HG02678 (cell line): ENCODE measurements around the gene CDK17.
A peak's percentile ranks its signal among the peaks of the same experiment; 100 is the strongest.
"Not testable (repeated sequence)": the region's sequence is repeated elsewhere in the genome, so short reads cannot be mapped to it uniquely, and the experiment has no call there.

Source experiments
- ATAC-seq: cut with Tn5 transposase; IDR thresholded peaks from one replicate; pipeline ENCODE4 v1.9.1; 2021; ENCODE audit warnings: mild to moderate bottlenecking, moderate library complexity; ENCODE audit not compliant: unreplicated experiment

Gene CDK17

GRCh38 chr12:96399919-96400630 is at the start of gene CDK17:
Gene CDK17, minus strand, starts transcription at chr12:96400439. Its CDS starts 65,603 bp downstream, at chr12:96334836.
- ATAC-seq: peak; percentile 47

- ATAC-seq: no peak
Measured at GRCh38 chr12:96448300-96448699, 48.1 kb upstream of the CDK17 start.

GRCh38 chr12:96447256-96447655 is 47.0 kb upstream of the CDK17 start:
- no peak for ATAC-seq

GRCh38 chr12:96445691-96446583 is 45.7 kb upstream of the CDK17 start:
- peak; percentile 87 for ATAC-seq

GRCh38 chr12:96444399-96444798 is 44.2 kb upstream of the CDK17 start:
- no peak for ATAC-seq

- no peak for ATAC-seq
Measured at GRCh38 chr12:96442906-96443305, 42.7 kb upstream of the CDK17 start.

- no peak for ATAC-seq
Measured at GRCh38 chr12:96441816-96442215, 41.6 kb upstream of the CDK17 start.

GRCh38 chr12:96438330-96438729 is 38.1 kb upstream of the CDK17 start:
- no peak for ATAC-seq

- no peak for ATAC-seq
Measured at GRCh38 chr12:96437171-96437445, 36.9 kb upstream of the CDK17 start.

GRCh38 chr12:96436366-96437170 is 36.3 kb upstream of the CDK17 start:
- no peak for ATAC-seq

- ATAC-seq: peak; percentile 69
Measured at GRCh38 chr12:96434107-96434506, 33.9 kb upstream of the CDK17 start.

- ATAC-seq: not testable (repeated sequence)
Measured at GRCh38 chr12:96432496-96433321, 32.5 kb upstream of the CDK17 start.

GRCh38 chr12:96431067-96431466 is 30.8 kb upstream of the CDK17 start:
- ATAC-seq: no peak

- ATAC-seq: no peak
Measured at GRCh38 chr12:96427269-96427729, 27.1 kb upstream of the CDK17 start.

- no peak for ATAC-seq
Measured at GRCh38 chr12:96425951-96426350, 25.7 kb upstream of the CDK17 start.

GRCh38 chr12:96425321-96425720 is 25.1 kb upstream of the CDK17 start:
- ATAC-seq: no peak

- no peak for ATAC-seq
Measured at GRCh38 chr12:96424601-96425000, 24.4 kb upstream of the CDK17 start.

GRCh38 chr12:96422192-96422591 is 22.0 kb upstream of the CDK17 start:
- no peak for ATAC-seq

GRCh38 chr12:96421014-96421413 is 20.8 kb upstream of the CDK17 start:
- ATAC-seq: no peak

GRCh38 chr12:96420277-96420835 is 20.1 kb upstream of the CDK17 start:
- ATAC-seq: no peak
